Stimulated activated CD4-positive, alpha-beta T cell treated with anti-CD3 and anti-CD28 coated beads, Interleukin-4, amount 100 ng/mL, for 1 hour (primary cell): ENCODE data around the gene NELFB.

Source experiments
- DNase-seq: peaks from one replicate; pipeline ENCODE4 v3.0.0-alpha.2; 2020

The NELFB gene

GRCh38 chr9:137293482-137294090 is 38.5 kb downstream of the NELFB start:
- DNase-seq, result no peak

- DNase-seq, result no peak
Observed at GRCh38 chr9:137294091-137294680, 39.1 kb downstream of the NELFB start.

GRCh38 chr9:137294681-137295237 is 39.6 kb downstream of the NELFB start:
- DNase-seq, result no peak

GRCh38 chr9:137295238-137295811 is 40.2 kb downstream of the NELFB start:
- peak; percentile 63 for DNase-seq

GRCh38 chr9:137295849-137296669 is 40.9 kb downstream of the NELFB start:
- DNase-seq, result no peak

- no peak for DNase-seq
Observed at GRCh38 chr9:137296670-137297664, 41.8 kb downstream of the NELFB start.

GRCh38 chr9:137297966-137298365 is 42.8 kb downstream of the NELFB start:
- DNase-seq, result no peak

GRCh38 chr9:137298401-137299202 is 43.5 kb downstream of the NELFB start:
- DNase-seq, result no peak

GRCh38 chr9:137299203-137299565 is 44.1 kb downstream of the NELFB start:
- DNase-seq, result no peak

- no peak for DNase-seq
Observed at GRCh38 chr9:137299938-137300337, 44.8 kb downstream of the NELFB start.

- no peak for DNase-seq
Observed at GRCh38 chr9:137300567-137301080, 45.5 kb downstream of the NELFB start.

GRCh38 chr9:137301081-137301947 is 46.2 kb downstream of the NELFB start:
- peak; percentile 43 for DNase-seq

GRCh38 chr9:137302118-137302448 is 47.0 kb downstream of the NELFB start, which contains the start of gene NRARP:
NRARP (minus strand) TSS chr9:137302271; CDS start chr9:137301928, 343 bp downstream.
- DNase-seq, result peak; percentile 95

- no peak for DNase-seq
Observed at GRCh38 chr9:137302449-137303150, 47.5 kb downstream of the NELFB start.

GRCh38 chr9:137303151-137303892 is 48.2 kb downstream of the NELFB start:
- no peak for DNase-seq

GRCh38 chr9:137303893-137304382 is 48.8 kb downstream of the NELFB start:
- no peak for DNase-seq

- DNase-seq, result no peak
Observed at GRCh38 chr9:137304383-137305059, 49.4 kb downstream of the NELFB start.
